GM13977 (cell line): ENCODE data around the gene NRROS.

ENCODE experiments used
- DNase-seq: peaks from one replicate; pipeline ENCODE4 v3.0.0; 2012; ENCODE audit warnings: low spot score
- CTCF ChIP-seq: IDR thresholded peaks from 2 replicates; pipeline ENCODE4 v1.5.1; 2012; ENCODE audit warnings: mild to moderate bottlenecking, control low read depth; ENCODE audit not compliant: insufficient read depth; ENCODE audit errors: extremely low read depth, missing control alignments
- in situ Hi-C: fragments of 300-500 bp; cut with MboI; formaldehyde crosslinking; loops from one replicate; pipeline ENCODE4 v1.12.0; 2022; ENCODE audit warnings: low sequenced_read_pairs, low pct_unique_long_range_greater_than_20kb, mixed read lengths, inconsistent platforms; ENCODE audit not compliant: unreplicated experiment

Gene NRROS

DNA sequence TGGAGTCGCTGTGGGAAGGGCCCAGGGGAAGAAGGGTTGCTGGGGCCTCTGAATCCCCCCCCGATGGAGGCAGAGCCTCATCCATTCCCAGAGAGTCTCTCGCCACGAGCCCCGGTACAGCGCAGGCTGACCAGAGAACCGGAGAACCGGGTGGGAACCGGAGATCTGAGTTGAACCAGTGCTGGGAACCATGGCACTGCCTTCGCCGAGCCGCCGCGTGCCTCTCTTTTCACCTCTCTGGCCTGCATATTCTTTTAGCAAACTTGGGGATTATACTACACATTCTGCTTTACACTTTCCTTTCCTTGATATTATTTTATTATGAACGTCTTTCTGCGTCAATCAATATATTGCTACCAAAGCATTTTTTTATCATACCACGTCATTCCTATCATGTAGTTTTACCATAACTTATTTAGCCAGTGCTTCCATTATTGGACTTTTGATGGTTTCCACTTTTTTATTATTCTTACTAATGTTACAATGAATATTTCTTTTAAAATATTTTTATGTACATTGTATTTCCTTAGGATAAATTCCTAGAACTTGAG, 7.2 kb downstream of the NRROS start:
- no peak for TF ChIP-seq CTCF
- in situ Hi-C loops = no loop called here
- no peak for DNase-seq

DNA sequence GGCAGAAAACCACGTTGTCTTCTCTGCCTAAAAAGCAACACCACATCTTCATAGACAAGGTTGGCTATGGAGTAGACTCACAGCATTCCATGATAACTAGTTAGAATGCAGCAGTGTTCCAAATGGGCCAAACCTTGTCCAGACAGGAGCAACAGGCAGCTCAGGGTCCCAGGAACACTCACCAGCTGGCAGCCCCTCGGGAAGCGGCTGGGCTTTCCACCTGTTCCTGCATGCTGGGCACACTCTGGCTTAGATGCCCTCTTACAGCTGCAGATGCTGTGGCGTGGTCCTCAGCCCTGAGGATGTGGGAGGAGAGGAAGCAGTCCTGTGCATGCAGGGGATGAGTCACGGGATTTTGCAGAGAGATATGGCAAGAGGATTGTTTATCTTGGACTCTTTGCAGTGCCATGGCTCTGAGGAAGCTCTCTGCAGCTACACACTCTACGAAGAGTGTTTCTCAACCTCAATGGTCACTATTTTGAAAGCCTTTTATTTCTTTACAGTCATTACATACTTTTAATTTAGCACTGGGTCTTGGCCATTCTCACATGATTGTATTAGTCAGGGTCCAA, 11.3 kb downstream of the NRROS start:
- no peak for DNase-seq
- in situ Hi-C loops = no loop called here

DNA sequence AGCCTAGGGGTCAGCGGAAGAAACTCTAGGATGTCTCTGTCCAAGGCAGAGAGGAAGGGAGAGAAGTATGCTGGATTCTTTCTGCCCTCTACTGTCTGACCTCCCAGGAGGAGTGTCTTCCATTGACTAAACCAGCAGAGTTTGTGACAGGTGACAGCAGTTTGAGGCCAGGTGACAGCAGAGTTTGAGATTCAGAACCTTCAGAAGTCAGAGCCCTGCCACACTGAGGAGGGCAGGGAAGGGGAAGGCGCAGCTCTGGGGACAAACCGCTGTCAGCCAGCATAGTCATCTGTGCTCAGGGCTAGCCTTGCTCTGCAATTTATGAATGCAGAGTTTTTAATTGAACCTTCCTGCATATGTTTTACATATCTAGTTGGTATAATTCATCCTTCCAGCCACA, 12.3 kb downstream of the NRROS start:
- in situ Hi-C loops = no loop called here
- no peak for TF ChIP-seq CTCF
- DNase-seq = no peak

More for the DNA sequence above, 11.3 kb downstream of the NRROS start:
- no peak for TF ChIP-seq CTCF

- TF ChIP-seq CTCF = no peak
- in situ Hi-C loops = no loop called here
- no peak for DNase-seq
Observed at GRCh38 chr3:196652961-196653795, 13.7 kb downstream of the NRROS start.

- in situ Hi-C loops = no loop called here
- DNase-seq = no peak
- TF ChIP-seq CTCF = no peak
Observed at GRCh38 chr3:196654006-196654734, 14.7 kb downstream of the NRROS start.

DNA sequence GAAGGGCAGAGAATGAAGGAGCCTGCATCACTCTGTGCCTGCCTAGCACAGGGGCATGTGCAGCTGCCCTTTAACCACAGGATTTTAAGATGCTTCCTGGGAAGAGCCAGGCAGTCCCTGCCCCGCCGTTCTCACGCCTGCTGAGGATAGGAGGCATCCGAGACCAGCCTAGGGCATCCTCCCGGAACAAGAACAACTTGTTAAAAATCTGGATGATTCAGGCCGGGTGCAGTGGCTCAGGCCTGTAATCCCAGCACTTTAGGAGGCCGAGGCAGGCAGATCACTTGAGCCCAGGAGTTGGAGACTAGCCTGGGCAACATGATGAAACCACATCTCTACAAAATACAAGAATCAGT, 15.2 kb downstream of the NRROS start:
- in situ Hi-C loops = no loop called here
- no peak for DNase-seq
- no peak for TF ChIP-seq CTCF
